Activated CD4-positive, CD25-positive, alpha-beta regulatory T cell treated with anti-CD3 and anti-CD28 coated beads, Interleukin-2, amount 50 U/mL, for 72 hours (primary cell): ENCODE measurements around the gene ZNF761.
"Not testable (repeated sequence)": the region's sequence is repeated elsewhere in the genome, so short reads cannot be mapped to it uniquely, and the experiment has no call there.

Experiments used
- DNase-seq: peaks from one replicate; pipeline ENCODE4 v3.0.0; 2021

ZNF761 gene

GRCh38 chr19:53431399-53432087 lies at the start of gene ZNF761:
ZNF761 (plus strand) TSS chr19:53431984; CDS start chr19:53447269, 15,285 bp downstream.
- DNase-seq: peak; percentile 99

- DNase-seq: no peak
These were observed 43.6 kb upstream of the ZNF761 start for GRCh38 chr19:53388168-53388567.

GRCh38 chr19:53388904-53389303 lies 42.9 kb upstream of the ZNF761 start:
- DNase-seq: no peak

GRCh38 chr19:53389571-53389970 lies 42.2 kb upstream of the ZNF761 start:
- no peak for DNase-seq

- no peak for DNase-seq
These were observed 41.8 kb upstream of the ZNF761 start for GRCh38 chr19:53389978-53390377.

GRCh38 chr19:53394522-53394973 lies 37.2 kb upstream of the ZNF761 start:
- no peak for DNase-seq

- DNase-seq: peak; percentile 98
These were observed 36.6 kb upstream of the ZNF761 start, which contains the start of gene ZNF765 for GRCh38 chr19:53394974-53395839. ZNF765 (plus strand) TSS chr19:53395149; CDS start chr19:53398016, 2,867 bp downstream.

GRCh38 chr19:53395840-53396524 lies 35.8 kb upstream of the ZNF761 start:
- DNase-seq: not testable (repeated sequence)

GRCh38 chr19:53396525-53396868 lies 35.3 kb upstream of the ZNF761 start:
- no peak for DNase-seq

GRCh38 chr19:53397918-53398317 lies 33.9 kb upstream of the ZNF761 start:
- DNase-seq: not testable (repeated sequence)

GRCh38 chr19:53409505-53410204 lies 22.1 kb upstream of the ZNF761 start:
- no peak for DNase-seq

- not testable (repeated sequence) for DNase-seq
These were observed 11.1 kb upstream of the ZNF761 start for GRCh38 chr19:53420520-53421315.

GRCh38 chr19:53422551-53422950 lies 9.2 kb upstream of the ZNF761 start:
- no peak for DNase-seq

- not testable (repeated sequence) for DNase-seq
These were observed 8.7 kb upstream of the ZNF761 start for GRCh38 chr19:53423074-53423473.

GRCh38 chr19:53423680-53424079 lies 8.1 kb upstream of the ZNF761 start:
- DNase-seq: not testable (repeated sequence)

GRCh38 chr19:53424968-53425597 lies 6.7 kb upstream of the ZNF761 start:
- peak; percentile 65 for DNase-seq

- no peak for DNase-seq
These were observed 391 bp downstream of the ZNF761 start for GRCh38 chr19:53432088-53432661.

GRCh38 chr19:53443809-53444208 lies 12.0 kb downstream of the ZNF761 start:
- DNase-seq: not testable (repeated sequence)

GRCh38 chr19:53447196-53447595 lies 15.4 kb downstream of the ZNF761 start:
- DNase-seq: not testable (repeated sequence)

- no peak for DNase-seq
These were observed 24.0 kb downstream of the ZNF761 start for GRCh38 chr19:53455828-53456227.
